ENCODE results near the gene KTN1.
A peak's percentile ranks its signal among the peaks of the same experiment; 100 is the strongest.

KTN1 gene

GRCh38 chr14:55553791-55554190, 26.2 kb upstream of the KTN1 start:
- H3K4me3 ChIP-seq (ENCODE audit: low read depth, low read length), result no peak overlapping the region
- no peak for DNase-seq (ENCODE audit: low read depth)
- TF ChIP-seq CTCF (IDR thresholded peaks at IDR 0.05; ENCODE audit: control insufficient read depth, extremely low read depth, insufficient read depth), result no peak

- DNase-seq (ENCODE audit: low read depth), result peak; percentile 91
- no peak overlapping the region for H3K4me3 ChIP-seq (ENCODE audit: low read depth, low read length)
- no peak for TF ChIP-seq CTCF (IDR thresholded peaks at IDR 0.05; ENCODE audit: control insufficient read depth, extremely low read depth, insufficient read depth)
Observed at GRCh38 chr14:55556929-55557623, 22.9 kb upstream of the KTN1 start.

- no peak for TF ChIP-seq CTCF (IDR thresholded peaks at IDR 0.05; ENCODE audit: control insufficient read depth, extremely low read depth, insufficient read depth)
- DNase-seq (ENCODE audit: low read depth), result no peak
- no peak overlapping the region for H3K4me3 ChIP-seq (ENCODE audit: low read depth, low read length)
Observed at GRCh38 chr14:55562135-55562534, 17.9 kb upstream of the KTN1 start.

GRCh38 chr14:55568618-55569017, 11.4 kb upstream of the KTN1 start:
- no peak overlapping the region for H3K4me3 ChIP-seq (ENCODE audit: low read depth, low read length)
- no peak for TF ChIP-seq CTCF (IDR thresholded peaks at IDR 0.05; ENCODE audit: control insufficient read depth, extremely low read depth, insufficient read depth)
- DNase-seq (ENCODE audit: low read depth), result no peak

- DNase-seq (ENCODE audit: low read depth), result no peak
- no peak overlapping the region for H3K4me3 ChIP-seq (ENCODE audit: low read depth, low read length)
- no peak for TF ChIP-seq CTCF (IDR thresholded peaks at IDR 0.05; ENCODE audit: control insufficient read depth, extremely low read depth, insufficient read depth)
Observed at GRCh38 chr14:55571125-55571889, 8.7 kb upstream of the KTN1 start.

GRCh38 chr14:55572578-55572977, 7.4 kb upstream of the KTN1 start:
- no peak overlapping the region for H3K4me3 ChIP-seq (ENCODE audit: low read depth, low read length)
- no peak for TF ChIP-seq CTCF (IDR thresholded peaks at IDR 0.05; ENCODE audit: control insufficient read depth, extremely low read depth, insufficient read depth)
- no peak for DNase-seq (ENCODE audit: low read depth)

Data from LNCaP clone FGC (cell line).